Measurements from ENCODE around the gene BRME1.

DNA sequence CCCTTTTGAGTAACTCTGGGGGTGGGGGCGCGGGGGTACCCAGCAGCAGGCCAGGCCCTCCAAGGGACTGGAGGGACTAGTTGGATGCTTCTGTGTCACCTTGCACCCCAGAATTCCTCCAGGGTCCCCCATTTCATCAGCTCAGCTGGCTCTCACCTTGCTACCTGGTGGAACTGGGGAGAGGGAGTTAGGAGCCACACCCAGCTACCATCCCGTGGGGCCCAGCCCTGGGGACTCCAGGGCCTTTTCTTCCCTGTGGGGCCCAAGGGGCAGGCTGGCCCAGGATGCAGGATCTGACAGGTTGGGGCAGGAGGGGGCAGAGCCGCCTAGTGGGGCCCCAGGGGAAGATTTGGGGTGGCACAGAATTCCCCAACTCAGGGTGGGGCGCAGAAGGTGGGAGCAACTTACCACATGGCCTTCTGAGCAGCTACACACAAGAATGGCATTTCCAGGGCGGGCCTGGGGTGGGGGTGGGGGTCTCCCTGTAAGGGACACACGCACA lies 61.7 kb downstream of the BRME1 start:
- no peak for TF ChIP-seq TAF1 (IDR thresholded peaks at IDR 0.05; ENCODE audit: borderline replicate concordance, low read depth, low read length)
- TF ChIP-seq POLR2A (IDR thresholded peaks at IDR 0.05; ENCODE audit: low read depth, low read length) = no peak

Measured in GM12892 (cell line).